NCI-H2081 (cell line): Measurements from ENCODE around the gene KRTAP10-3.
"Not testable (repeated sequence)": the region's sequence is repeated elsewhere in the genome, so short reads cannot be mapped to it uniquely, and the experiment has no call there.

Experiments
- DNase-seq, 2 experiments: peaks; one replicate each; lab custom pipeline; 2025; lab: John Stamatoyannopoulos, UW

KRTAP10-3 gene

GRCh38 chr21:44558695-44559094 is at the start of gene KRTAP10-3:
KRTAP10-3 (minus strand) TSS chr21:44558795; CDS start chr21:44558715, 80 bp downstream.
- DNase-seq: no peak

GRCh38 chr21:44606495-44606894 is 47.9 kb upstream of the KRTAP10-3 start:
- DNase-seq: no peak

- DNase-seq: no peak
Measured at GRCh38 chr21:44603911-44604310, 45.3 kb upstream of the KRTAP10-3 start.

- no peak for DNase-seq
Measured at GRCh38 chr21:44603109-44603875, 44.7 kb upstream of the KRTAP10-3 start.

- no peak for DNase-seq
Measured at GRCh38 chr21:44602463-44602850, 43.9 kb upstream of the KRTAP10-3 start.

GRCh38 chr21:44601596-44602462 is 43.2 kb upstream of the KRTAP10-3 start:
- DNase-seq: no peak

GRCh38 chr21:44601091-44601490 is 42.5 kb upstream of the KRTAP10-3 start:
- peak in 1 of 2 experiments; percentile 5 for DNase-seq

- DNase-seq: not testable (repeated sequence)
Measured at GRCh38 chr21:44600118-44600978, 41.8 kb upstream of the KRTAP10-3 start, which contains the start of gene KRTAP10-7. KRTAP10-7 (plus strand) TSS chr21:44600597; CDS start chr21:44600622, 25 bp downstream.

GRCh38 chr21:44599264-44600029 is 40.9 kb upstream of the KRTAP10-3 start:
- DNase-seq: no peak

- DNase-seq: no peak
Measured at GRCh38 chr21:44598061-44598460, 39.5 kb upstream of the KRTAP10-3 start.

- DNase-seq: no peak
Measured at GRCh38 chr21:44596068-44596725, 37.6 kb upstream of the KRTAP10-3 start.

GRCh38 chr21:44595524-44595923 is 36.9 kb upstream of the KRTAP10-3 start:
- no peak for DNase-seq

- DNase-seq: no peak
Measured at GRCh38 chr21:44594406-44594916, 35.9 kb upstream of the KRTAP10-3 start.

- no peak for DNase-seq
Measured at GRCh38 chr21:44593598-44594405, 35.2 kb upstream of the KRTAP10-3 start.

- no peak for DNase-seq
Measured at GRCh38 chr21:44592446-44593311, 34.1 kb upstream of the KRTAP10-3 start, which contains the start of gene KRTAP10-6. KRTAP10-6 (minus strand) TSS chr21:44592505; CDS start chr21:44592484, 21 bp downstream.

GRCh38 chr21:44591801-44592130 is 33.2 kb upstream of the KRTAP10-3 start:
- DNase-seq: peak in 1 of 2 experiments; percentile 34

- DNase-seq: peak in 1 of 2 experiments; percentile 46
Measured at GRCh38 chr21:44590897-44591800, 32.6 kb upstream of the KRTAP10-3 start.
